HG02623 (cell line): ENCODE data around the gene FYB1.

Source experiments
- ATAC-seq: cut with Tn5 transposase; IDR thresholded peaks from one replicate; pipeline ENCODE4 v1.9.1; 2021; ENCODE audit warnings: moderate library complexity; ENCODE audit not compliant: unreplicated experiment

Gene FYB1

DNA sequence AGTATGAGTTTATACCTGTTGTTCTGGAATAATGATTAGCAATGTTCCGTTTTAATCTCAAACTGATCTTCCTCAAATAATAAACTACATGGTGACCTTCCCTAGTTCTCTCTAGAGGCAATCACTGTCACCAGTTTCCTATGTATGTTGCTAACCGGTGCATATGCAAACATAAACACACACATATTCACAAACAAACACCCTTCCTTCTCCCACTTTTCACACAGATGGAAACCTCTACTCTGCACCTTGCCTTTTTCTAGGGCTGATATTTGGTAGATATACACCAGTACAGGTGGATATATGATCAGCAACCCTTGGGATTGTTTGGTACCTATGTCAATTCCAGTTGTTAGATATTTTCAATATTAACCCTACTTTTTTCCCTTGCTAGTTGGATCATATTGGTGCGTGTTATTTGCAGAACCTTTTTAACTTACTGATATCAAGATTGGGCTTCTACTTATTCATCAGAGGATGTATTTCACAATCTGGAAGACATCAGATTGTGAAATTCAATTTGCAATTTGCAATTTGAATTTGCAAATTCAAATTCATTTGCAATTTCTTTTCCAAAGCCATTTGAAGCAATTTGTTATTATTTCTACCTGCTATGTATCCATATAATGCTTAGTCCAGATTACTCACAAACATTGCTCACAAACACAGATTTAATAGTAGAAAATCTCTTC, 12.6 kb downstream of the FYB1 start:
- no peak for ATAC-seq

DNA sequence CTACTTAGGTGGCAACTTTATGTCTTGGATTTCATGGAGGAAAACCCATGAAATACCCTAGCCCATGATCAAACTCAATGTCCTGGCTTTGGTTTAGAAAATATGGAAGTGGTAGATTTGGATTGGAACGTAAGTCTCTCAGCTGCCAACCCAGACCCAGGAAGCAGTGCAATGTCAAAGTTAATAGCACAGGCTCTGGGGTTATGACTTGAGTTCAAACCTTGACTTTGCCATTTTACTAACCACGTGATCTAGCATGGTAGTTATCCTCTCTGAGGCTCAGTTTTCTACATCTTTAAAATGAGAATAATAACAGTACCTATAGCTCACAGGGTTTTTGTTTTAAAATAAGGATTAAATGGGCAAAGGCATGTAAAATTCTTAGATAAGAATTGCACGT, 13.8 kb downstream of the FYB1 start:
- no peak for ATAC-seq

DNA sequence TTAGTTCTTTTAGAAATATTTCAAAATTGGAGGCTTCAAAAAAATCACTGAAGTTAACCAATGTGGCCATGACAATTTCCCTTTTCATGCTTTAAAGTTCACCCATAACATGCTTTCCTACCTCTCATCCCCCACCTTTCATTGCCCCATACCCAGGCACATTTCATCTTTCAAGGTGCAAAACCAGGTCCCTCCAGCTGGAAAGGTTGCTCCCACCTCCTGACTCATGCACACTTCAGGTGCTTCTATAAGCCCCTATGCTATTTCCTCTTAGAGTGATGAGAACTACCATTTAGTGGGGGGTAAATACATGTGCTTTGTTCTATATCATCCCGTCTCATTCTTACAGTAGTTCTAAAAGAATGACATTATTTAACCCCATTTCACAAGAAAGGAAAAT, 15.4 kb downstream of the FYB1 start:
- ATAC-seq = no peak

DNA sequence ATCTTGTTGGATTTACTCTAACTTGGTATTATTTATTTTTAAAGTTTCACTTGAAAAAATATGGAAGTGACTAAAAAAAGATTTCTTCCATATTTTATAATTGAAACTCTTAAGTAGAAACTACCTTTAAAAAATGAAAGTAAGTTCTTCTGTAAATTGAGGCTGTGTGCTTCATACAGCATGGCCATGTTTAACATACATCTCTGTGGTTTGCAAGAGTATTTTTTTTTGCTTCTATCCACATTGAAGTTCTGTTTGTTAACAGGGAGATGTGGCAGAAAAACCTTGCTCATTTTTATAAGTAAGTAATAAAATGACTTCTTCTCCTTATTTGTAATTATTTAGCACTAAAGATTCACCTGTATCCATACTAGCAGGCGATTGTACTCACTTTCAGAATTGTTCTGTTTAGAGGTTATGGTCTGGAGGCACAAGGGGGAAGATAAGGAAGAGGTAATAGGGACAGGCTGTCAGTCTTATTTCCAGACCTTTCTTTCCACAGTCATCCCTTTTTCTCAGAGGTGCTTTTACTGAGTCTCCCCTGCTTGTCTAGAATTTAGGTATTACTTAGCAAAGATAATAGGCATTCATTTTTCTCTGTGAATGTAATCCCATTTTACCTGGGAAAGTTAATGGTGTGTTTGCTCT, 16.0 kb downstream of the FYB1 start:
- ATAC-seq = no peak

DNA sequence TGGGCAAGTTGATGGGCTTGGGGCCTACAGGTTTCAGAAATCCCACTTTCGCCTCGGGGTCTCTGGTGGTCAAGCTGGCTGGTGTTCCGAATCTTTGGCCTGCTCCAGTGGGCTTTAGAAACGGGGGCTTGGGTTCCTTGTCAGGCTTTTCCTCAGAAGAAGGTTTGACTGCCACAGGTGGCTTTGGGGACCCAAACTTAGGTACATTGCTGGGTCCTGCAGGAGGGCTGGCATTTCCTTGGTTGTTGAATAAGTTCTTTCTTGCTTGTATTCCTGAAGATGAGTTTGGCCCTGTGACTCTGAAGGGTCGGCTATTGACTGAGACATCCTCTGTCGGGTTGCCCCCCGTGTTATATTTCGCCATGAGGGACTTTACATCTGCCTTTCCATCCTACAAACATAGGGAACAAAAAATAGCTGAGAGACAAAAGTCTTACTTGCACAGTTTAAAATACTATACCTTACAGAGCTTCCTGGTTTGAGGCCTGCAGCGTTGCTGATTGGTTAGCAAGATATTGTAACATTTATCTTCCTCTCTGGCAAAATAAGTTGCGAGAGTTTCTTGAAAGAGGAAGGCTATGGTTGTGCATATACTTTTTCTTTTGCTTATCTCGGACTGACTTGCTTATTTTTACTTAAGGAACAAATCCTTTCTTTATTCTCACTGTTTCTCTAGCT, 16.6 kb downstream of the FYB1 start:
- ATAC-seq = no peak

DNA sequence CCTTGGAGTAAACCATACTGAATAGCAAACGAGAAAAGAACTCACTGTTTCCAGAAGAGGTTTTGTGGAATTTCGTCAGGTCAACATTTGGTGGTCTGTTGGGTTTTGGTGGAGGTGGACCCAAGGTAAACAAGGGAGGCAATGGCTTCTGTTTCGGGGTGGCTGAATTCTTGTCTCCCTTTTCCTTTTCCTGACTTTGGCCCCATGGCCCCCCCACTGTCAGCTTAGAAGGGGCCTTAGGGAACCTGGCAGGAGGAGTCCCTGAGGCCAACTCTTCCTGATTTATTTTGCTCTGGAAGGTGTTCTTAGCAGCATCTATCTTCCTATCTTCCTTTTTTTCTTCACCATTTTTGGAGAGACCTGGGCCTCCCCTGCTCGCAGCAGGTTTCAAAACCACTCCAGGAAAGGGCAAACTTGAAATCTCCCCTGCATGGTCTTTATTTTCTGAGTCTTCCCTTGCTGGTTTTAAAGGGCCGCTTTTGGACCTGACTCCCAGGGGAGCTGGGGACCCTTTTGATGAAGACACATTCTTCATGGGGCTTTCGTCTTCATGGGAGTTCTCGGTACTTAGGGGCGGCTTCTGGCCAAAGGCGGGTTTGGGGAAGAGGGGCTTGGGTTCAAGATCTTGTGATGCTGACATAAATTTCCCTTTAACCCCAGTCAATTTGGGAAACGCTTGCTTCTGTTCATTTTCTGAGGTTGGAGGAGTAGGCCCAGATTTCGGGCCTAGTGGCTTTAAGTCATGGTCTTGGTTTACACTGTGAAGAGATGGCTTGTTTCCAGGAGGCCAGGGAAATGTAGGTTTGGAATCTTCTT, 17.4 kb downstream of the FYB1 start:
- no peak for ATAC-seq

DNA sequence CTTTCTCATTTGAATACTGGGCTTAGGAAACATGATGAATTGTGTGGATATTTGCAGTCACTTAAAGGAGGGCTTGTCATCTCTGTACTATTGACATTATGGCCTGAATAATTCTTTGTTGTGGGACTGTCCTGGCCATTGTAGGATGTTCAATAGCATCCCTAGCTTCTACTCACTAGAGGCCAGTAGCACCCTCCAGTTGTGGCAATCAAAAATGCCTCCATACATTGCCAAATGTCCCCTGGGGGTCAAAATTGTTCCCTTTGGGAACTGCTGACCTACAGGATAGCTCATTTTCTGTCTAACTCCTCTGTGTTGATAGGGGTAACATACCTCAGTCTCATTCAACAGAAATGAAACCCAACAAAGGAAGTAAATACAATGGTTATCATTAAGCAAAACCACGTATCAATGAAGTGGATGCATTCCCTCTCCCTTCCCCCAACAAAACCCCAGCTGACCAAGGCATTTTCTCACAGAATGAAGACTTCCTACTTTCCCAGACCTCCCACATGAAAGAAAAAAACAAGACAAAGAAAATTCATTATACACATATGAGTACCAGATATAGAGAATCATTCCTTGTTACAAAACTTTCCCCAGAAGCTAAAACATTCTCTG, 18.1 kb downstream of the FYB1 start:
- ATAC-seq = no peak

DNA sequence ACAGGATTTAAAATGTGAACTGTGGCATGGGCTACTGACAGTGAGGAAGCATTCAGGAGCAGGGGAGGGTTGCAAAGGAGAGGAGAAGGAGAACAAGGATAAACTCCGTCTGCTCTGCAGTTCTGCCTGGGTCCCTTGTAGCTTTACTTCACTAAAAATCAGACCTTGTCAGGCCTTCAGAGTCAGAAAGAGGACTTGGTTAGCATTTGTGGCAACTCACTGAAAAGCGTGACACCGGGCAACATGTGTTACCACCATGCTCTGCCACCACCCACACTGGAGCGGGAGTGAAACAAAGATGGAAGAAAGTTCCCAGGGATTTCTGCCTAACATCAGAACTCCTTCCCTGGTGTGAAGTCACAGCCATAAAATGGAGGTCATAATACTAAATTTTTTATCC, 19.3 kb downstream of the FYB1 start:
- no peak for ATAC-seq

DNA sequence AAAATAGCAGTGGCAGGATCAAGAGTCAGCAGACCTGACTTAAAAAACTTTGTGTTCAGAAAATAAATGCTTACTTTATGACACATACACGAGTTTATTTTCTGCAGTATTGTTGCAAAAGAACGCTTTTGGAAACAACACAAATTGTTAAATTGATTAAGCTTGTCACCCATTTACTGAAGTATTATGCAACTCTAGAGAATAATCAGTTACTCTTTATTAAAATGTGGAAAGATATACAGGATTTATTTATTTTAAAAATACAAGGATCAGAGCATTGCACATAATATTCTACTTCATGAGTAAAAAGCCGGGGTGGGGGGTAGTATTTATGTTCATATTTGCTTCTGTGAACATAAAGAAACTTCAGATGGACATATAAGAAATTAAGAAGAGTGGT, 20.0 kb downstream of the FYB1 start:
- no peak for ATAC-seq

DNA sequence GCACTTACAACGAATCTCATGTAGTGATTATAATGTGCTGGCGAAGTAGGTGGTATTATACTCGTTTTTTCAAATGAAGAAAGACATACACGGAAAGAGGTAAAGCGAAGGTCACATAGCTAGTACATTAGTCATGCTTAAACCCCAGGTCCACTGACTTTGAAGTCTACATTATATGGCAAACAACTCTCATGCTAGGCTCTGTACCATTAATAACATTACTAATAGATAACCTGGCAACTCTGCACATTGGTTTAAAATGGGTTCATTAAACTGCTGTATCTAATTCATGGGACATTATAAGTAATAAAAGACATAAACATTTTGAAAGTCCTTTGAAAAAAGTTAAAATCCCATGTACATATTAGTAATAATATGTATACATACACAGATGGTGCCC, 21.2 kb downstream of the FYB1 start:
- no peak for ATAC-seq

DNA sequence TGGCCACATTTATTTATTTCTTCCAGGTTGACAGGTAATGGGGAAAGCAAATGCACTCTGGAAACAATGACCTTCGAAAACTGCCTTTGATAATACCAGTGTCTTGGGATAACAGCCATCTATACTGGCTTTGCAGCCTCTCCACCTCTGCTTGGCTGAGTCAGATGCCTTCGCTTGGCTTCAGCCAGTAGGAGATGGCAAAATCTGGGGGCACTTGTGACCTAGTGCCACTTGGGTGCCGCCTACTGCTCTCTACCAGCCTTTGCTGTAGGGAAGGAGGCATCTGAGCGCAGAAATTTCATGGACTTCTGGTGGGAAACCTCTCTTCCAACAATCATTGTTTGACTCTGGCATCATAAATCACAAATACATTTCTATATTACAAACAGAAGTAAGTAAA, 21.8 kb downstream of the FYB1 start:
- ATAC-seq = no peak

DNA sequence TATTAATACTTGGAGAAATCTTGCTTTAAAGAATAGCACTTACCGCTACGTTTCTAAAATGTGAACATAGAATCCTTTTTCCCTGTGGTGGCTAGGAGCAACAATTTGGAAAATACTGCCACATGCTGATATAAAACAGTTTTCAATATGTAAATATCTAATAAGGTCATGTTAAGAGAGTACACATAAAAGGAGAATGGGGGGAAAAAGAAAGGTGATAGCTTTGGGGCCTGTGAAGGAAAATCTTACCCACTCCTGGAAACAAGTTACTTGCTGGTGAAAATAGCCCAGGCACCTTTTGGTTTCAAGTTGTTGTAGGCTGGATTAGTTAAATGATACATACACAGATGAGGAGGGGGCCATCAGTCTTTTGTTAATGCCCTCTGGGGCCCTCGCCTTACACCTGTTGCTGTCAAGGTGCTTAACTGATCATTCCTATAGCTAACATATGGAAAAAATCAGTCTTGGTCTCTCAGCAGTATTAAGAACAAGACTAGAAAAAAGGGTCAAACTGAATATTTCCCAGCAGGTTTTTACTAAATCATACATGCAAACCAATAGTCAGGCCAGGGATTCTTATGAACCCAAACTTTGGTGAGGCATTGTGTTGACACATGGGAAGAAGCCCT, 24.1 kb downstream of the FYB1 start:
- ATAC-seq = no peak

DNA sequence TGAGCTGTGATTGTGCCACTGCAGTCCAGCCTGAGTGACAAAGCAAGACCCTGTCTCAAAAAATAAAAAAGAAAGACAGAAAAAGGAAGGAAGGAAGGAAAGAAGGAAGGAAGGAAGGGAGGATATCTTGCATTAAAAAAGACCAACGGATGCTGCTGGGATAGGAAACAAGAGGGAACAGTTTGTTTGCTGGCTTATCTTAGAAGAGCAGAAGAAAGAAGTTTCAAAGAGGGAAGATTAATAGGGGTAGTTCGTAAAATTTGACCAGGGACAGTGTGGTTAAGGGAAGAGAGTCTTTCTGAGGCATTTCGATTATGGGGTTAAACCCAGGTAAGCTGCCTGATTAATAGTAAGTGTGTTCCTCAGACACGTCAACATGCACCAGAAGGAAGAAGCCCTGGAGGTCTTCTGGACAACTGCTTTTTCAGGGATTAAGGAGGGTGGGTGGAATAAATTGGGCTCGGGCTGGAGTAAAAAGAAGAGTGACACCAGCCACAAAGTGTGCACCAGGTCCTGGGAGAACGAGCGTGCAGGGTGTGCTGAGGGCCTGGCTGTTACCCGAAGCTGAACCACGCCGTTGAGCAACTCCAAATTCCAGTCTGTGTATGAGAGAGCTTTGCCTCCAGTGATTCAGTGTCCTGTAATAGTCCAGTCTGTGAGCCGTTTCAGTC, 24.8 kb downstream of the FYB1 start:
- no peak for ATAC-seq

DNA sequence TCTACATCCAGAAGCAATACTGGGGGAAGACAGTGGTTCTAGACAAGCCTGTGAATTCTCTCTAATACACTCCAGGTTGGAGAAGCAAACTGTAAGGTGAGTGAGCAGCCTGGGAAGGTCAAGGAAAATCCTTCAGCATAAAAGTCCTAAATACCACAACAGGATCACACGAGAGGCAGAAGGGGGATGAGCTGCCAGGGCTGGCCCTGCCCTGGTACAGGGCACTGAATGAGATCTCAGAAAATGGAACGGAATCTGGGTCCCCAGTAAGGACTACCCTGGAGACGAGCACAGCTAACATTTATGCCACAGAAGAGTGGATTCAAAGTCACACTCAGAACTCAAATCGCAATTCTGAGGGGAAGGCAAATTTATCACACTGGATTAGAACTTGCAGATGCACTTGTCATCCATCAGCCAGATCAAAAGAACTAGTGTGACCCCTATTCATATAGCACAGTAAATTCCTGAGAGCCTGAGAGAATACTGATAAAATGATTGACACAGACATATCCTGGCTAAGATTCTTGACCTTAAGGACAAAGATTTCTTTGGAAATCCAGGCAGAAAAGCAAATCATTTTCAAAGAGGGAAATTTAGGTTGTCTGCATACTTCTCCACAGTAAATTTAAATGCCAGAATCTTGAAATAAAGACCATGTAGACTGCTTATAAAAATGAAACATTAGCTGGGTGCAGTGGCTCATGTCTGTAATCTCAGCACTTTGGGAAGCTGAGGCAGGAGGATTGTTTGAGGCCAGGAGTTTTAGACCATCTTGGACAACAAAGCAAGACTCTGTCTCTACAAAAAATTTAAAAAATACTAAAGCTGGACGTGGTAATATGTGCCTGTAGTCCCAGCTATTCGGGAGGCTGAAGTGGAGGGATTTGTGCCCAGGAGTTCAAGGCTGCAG, 25.6 kb downstream of the FYB1 start:
- no peak for ATAC-seq

DNA sequence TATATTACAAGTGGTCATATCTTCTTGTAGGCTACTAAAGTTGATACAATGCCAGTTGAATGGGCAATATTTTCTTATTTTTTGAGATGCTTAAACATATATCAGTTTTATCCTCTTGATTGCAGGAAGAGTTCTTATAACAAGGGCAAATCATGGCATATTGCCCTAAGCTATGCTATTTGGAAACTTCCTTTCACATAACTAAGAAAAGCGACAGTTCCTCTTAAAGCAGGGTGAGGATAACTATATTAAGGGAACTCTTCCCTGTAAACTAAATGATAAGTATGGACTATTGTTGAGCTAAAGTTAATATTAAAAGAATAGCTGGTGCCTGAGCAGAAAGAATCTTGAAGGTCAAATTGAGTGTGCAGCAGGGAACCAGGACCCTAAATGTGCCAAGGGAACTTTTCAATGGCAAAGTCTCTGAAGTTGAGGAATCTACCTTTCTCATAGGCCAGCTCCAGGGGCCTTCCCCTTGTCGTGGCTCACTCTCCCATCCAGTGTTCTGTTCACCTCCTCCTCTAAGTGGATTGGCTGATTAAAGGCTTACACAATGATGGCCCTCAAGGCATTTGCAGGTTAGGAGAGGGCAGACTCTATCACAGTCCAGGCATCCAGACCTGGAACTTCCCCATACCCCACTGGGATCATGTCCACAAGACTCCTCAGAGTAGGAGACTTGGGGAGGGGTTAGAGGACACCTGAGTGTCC, 26.8 kb downstream of the FYB1 start:
- no peak for ATAC-seq

DNA sequence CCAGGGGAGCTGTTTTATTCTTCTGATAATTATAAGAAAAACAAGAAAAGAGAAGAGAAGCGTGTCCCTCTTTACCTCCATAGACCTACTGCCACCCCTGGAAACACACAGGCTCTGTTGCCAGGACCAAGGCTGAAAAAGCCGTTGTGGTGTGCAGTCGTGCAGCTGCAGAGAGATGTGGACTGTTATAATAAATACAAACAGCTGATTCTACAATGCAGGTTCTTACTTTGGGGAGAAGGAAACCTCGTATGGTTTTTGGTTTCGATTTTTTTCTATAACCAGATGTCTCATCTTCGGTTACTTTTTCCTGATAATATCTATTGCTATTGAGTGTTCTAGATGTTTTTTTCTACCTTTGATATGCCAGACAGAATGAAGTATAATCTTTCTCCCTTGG, 28.1 kb downstream of the FYB1 start:
- ATAC-seq = peak; percentile 68

DNA sequence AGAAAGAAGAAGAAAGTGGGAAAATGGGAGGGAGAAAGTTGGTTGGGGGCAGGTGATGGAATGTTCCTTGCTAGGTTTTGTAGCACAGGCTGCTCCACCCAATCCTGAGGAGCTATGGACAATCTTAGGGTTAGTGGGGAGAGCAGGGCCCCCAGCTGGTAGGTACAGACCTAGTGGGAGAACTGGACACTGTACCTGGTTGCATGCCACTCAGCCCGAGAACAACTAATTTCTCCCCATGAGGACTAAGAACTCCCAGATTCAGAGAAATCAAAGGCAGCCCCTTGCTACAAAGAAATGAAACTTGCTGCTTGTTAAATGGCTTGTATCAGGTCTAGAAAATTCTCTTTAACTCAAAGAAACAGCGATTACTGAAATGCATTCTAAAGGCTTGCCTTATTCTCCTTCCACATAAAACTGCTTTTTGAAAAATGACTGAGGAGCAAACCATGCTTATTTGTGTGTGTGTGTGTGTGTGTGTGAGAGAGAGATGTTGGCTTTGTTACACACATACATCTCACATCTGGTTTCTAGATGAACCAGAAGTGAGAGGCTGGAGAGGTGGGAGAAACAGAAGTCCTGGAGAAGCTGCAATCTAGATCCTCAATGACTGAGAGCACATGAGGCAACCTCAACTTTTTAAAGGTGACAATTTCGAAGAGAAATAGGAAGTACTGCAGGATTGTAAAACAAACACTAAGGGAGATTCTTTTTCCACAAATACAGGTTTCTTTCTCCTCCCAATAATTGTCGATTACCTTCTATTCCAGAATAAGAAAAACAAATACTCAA, 28.9 kb downstream of the FYB1 start:
- no peak for ATAC-seq
